Esophagus muscularis mucosa (tissue), 4 donors: ENCODE results near the gene SF3A2. TPM values are rescaled to one million over a fixed set of nuclear protein-coding genes. Genes with fewer than 3 reads are reported as not detected.

ENCODE experiments used
- DNase-seq: peaks from one replicate; pipeline ENCODE4 v3.0.0-alpha.2; 2017; ENCODE audit errors: extremely low spot score
- H3K27ac ChIP-seq, 4 donors: fragments of 200-600 bp; sonication (generic); replicated peaks in 1 of 4; 1 replicate in 3 of 4; 2 replicates in 1 of 4; pipeline ENCODE4 v1.5.1; 2016 to 2019; ENCODE audit warnings: mild to moderate bottlenecking in 1 of 4
- H3K27me3 ChIP-seq, 4 donors: fragments of 200-600 bp; sonication (generic); one replicate each; pipeline versions ENCODE4 v1.5.1 to v1.6.0; 2016 to 2019
- H3K36me3 ChIP-seq, 4 donors: fragments of 200-600 bp; sonication (generic); one replicate each; pipeline ENCODE4 v1.5.1; 2016 to 2019
- H3K4me1 ChIP-seq, 4 donors: fragments of 200-600 bp; sonication (generic); one replicate each; pipeline ENCODE4 v1.5.1; 2016 to 2019
- H3K4me3 ChIP-seq, 4 donors: fragments of 200-600 bp; sonication (generic); 1 replicate in 2 of 4; 2 replicates in 2 of 4; pipeline ENCODE4 v1.5.1; 2016 to 2019; ENCODE audit warnings: mild to moderate bottlenecking in 4 of 4, moderate library complexity in 1 of 4
- H3K9me3 ChIP-seq, 4 donors: fragments of 200-600 bp; sonication (generic); 1 replicate in 3 of 4; 2 replicates in 1 of 4; pipeline ENCODE4 v1.5.1; 2016 to 2019
- CTCF ChIP-seq, 3 experiments: fragments of 200-600 bp in 2 of 3; fragments of 450-650 bp in 1 of 3; sonication (generic) in 2 of 3; IDR thresholded peaks; one replicate each; pipeline ENCODE4 v1.5.1; 2017 to 2019; ENCODE audit warnings: antibody characterized with exemption in 3 of 3, mild to moderate bottlenecking in 2 of 3, moderate library complexity in 1 of 3
- EP300 ChIP-seq: sonication (generic); formaldehyde crosslinking; IDR thresholded peaks from one replicate; pipeline ENCODE4 v1.6.1; 2017; ENCODE audit warnings: antibody characterized with exemption
- POLR2A ChIP-seq: fragments of 450-650 bp; IDR thresholded peaks from one replicate; pipeline ENCODE4 v1.6.1; 2017; ENCODE audit warnings: antibody characterized with exemption, moderate library complexity, mild to moderate bottlenecking, low read depth
- POLR2AphosphoS5 ChIP-seq, 2 donors: sonication (generic); formaldehyde crosslinking; IDR thresholded peaks; one replicate each; pipeline ENCODE4 v1.6.1; 2017; ENCODE audit warnings: antibody characterized with exemption in 2 of 2
- WGBS: methylation state at CpG from one replicate; pipeline ENCODE4 v1.1.5; 2018; 5-methylcytosine and 5-hydroxymethylcytosine counted together
- intact Hi-C: fragments of 100-400 bp; cut with DNase I; formaldehyde crosslinking; loops from one replicate; pipeline ENCODE4 v1.15.1; 2023
- total RNA-seq, 4 donors: library from RNA; depleted of rRNA; stranded (reverse); fragments of >200 nt; gene quantifications; one replicate each; pipeline versions ENCODE4 v1.1.0 to v1.2.1, GENCODE V29; 2016

Gene SF3A2
- total RNA-seq, 4 donors from 2014 or later, result 29.5 to 56.9 (median 35.3) TPM

GRCh38 chr19:2270157-2270422 lies 33.5 kb downstream of the SF3A2 start:
- no peaks in the 10 kb centered on the region for H3K9me3 ChIP-seq
- no peaks in the 10 kb centered on the region for H3K27me3 ChIP-seq
- 4% methylated on average over 5 of the region's 30 CpGs for WGBS
- intact Hi-C loops, result no loop called here
- no peak for DNase-seq
- H3K4me3 ChIP-seq, result peak overlapping the region; percentile 82 to 100 (median 98)
- H3K4me1 ChIP-seq, result peaks cover 44 to 66% (median 60%) of the 10 kb centered on the region in 4 donors
- H3K27ac ChIP-seq, result peak overlapping the region; percentile 99 to 100 (median 100)
- peaks cover 15 to 30% (median 21%) of the 10 kb centered on the region in 4 donors for H3K36me3 ChIP-seq
- TF ChIP-seq CTCF (IDR thresholded peaks at IDR 0.05) (no peak), EP300 (no peak), POLR2AphosphoS5 (IDR thresholded peaks at IDR 0.05) (no peak), POLR2A (no peak)

- TF ChIP-seq CTCF (IDR thresholded peaks at IDR 0.05), result peak in 1 of 3 experiments; percentile 4
- TF ChIP-seq EP300, result no peak
- TF ChIP-seq POLR2A, result peak; percentile 46
- TF ChIP-seq POLR2AphosphoS5 (IDR thresholded peaks at IDR 0.05), result peak; percentile 95 to 96
- under 1% methylated on average over 17 of the region's 88 CpGs for WGBS
- Histone ChIP-seq H3K27ac (peak overlapping the region; percentile 99 to 100 (median 100)), H3K36me3 (peaks cover 17 to 30% (median 24%) of the 10 kb centered on the region in 4 donors), H3K27me3 (no peaks in the 10 kb centered on the region), H3K9me3 (no peaks in the 10 kb centered on the region), H3K4me3 (peak overlapping the region; percentile 82 to 100 (median 98)), H3K4me1 (peaks cover 50 to 72% (median 66%) of the 10 kb centered on the region in 4 donors)
- intact Hi-C loops, result no loop called here
- peak; percentile 97 for DNase-seq
These were observed 34.0 kb downstream of the SF3A2 start for GRCh38 chr19:2270423-2271233.

DNA sequence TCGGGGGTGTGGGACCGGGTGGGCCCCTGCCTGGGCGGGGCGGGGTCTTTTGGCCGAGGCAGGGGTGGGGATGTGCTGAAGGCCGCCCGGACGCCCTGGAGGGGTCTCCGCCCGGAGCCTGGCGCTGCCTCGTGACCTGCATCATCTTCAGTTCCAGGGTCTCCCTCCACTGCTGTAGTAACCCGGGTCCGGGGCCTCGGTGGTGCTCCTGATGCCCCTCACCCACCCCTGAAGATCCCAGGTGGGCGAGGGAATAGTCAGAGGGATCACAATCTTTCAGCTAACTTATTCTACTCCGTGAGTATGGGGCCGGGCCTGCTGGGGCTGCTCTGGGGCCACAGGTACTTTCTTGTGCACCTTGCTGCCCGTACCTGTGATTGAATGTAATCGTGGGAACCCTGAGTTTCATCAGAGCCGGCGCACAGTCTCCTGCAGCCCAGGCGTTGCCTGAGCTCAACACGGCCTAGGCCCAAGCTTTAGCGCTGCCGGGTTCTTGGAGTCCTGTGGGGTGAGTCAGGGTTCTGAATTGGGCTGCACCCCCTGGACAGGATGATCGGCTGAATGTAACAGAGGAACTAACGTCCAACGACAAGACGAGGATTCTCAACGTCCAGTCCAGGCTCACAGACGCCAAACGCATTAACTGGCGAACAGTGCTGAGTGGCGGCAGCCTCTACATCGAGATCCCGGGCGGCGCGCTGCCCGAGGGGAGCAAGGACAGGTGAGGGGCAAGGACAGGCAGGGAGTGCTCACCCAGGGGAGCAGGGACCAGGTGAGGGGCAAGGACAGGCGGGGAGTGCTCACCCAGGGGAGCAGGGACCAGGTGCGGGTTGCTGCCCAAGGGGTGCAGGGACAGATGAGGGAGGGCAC lies 34.8 kb downstream of the SF3A2 start:
- Histone ChIP-seq H3K27ac (peak overlapping the region; percentile 99 to 100 (median 100)), H3K4me3 (peak overlapping the region; percentile 82 to 100 (median 98)), H3K9me3 (no peaks in the 10 kb centered on the region), H3K4me1 (peaks cover 47 to 75% (median 71%) of the 10 kb centered on the region in 4 donors), H3K36me3 (peaks cover 17 to 38% (median 32%) of the 10 kb centered on the region in 4 donors), H3K27me3 (no peaks in the 10 kb centered on the region)
- intact Hi-C loops, result loop anchor here (1.0 to 2.0 kb wide), 2 partner anchors 35 to 115 kb away; partner anchors contain the start of genes PLEKHJ1 and SF3A2
- DNase-seq, result no peak
- TF ChIP-seq POLR2A, result no peak
- TF ChIP-seq EP300, result no peak
- no peak for TF ChIP-seq CTCF (IDR thresholded peaks at IDR 0.05)
- no peak for TF ChIP-seq POLR2AphosphoS5 (IDR thresholded peaks at IDR 0.05)
- 23% methylated on average over 36 of the region's 43 CpGs for WGBS

GRCh38 chr19:2273356-2274184 lies 36.9 kb downstream of the SF3A2 start:
- Histone ChIP-seq H3K4me1 (peaks cover 42 to 63% (median 63%) of the 10 kb centered on the region in 4 donors), H3K36me3 (peaks cover 17 to 43% (median 35%) of the 10 kb centered on the region in 4 donors), H3K27me3 (no peaks in the 10 kb centered on the region), H3K4me3 (peak overlapping the region; percentile 39 to 53 (median 41)), H3K27ac (peak overlapping the region; percentile 99 to 100 (median 100)), H3K9me3 (no peaks in the 10 kb centered on the region)
- no peak for DNase-seq
- 16% methylated on average over 22 of the region's 45 CpGs for WGBS
- TF ChIP-seq POLR2A, result no peak
- peak; percentile 48 to 79 for TF ChIP-seq POLR2AphosphoS5 (IDR thresholded peaks at IDR 0.05)
- peak in 2 of 3 experiments; percentile 95 to 97 for TF ChIP-seq CTCF (IDR thresholded peaks at IDR 0.05)
- intact Hi-C loops, result loop anchor here (2.0 kb wide), 1 partner anchor 117 kb away; no protein-coding TSS in a partner anchor
